ENCODE data around the gene SH2D3C. TPM values are rescaled to one million over a fixed set of nuclear protein-coding genes. Genes with fewer than 3 reads are reported as not detected.

The SH2D3C gene
- total RNA-seq, 2 donors from 2014 or later, result 39.3 to 39.5 TPM

DNA sequence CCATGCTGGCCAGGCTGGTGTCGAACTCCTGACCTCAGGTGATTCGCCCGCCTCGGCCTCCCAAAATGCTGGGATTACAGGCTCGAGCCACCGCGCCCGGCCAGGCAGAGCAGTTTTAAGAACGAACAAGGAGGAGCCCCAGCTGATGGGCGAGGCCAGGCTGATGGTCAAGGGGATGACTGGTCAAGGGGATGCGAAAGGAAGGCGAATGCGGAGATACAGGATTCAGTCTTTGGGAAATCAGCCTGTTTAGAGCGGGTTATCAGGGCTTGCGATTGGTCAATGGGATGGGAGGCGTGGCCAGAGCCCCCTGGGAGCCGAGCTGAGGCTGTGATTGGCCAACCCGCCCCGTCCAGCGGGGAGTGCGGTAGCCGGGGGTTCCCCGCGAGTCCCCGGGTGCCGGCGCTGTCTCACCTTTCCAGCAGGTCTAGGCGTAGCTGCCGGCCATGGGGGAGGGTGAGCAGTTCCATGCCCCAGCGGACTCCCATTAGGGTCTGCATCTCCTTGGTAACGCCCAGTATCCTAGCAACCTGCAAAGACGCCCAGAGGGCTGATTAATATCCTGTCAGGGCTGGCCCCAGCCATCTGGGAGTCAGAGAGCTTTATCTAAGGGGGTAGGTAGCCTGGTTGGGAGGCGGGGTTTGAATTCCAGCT, 35.9 kb downstream of the SH2D3C start:
- DNase-seq (ENCODE audit: low spot score in 2 of 2) (no peak), ATAC-seq (no peak)
- Mint-ChIP-seq H3K36me3 (peaks cover 4 to 5% of the 10 kb centered on the region in 2 donors), H3K9me3 (no peaks in the 10 kb centered on the region), H3K27ac (no peak overlapping the region)

DNA sequence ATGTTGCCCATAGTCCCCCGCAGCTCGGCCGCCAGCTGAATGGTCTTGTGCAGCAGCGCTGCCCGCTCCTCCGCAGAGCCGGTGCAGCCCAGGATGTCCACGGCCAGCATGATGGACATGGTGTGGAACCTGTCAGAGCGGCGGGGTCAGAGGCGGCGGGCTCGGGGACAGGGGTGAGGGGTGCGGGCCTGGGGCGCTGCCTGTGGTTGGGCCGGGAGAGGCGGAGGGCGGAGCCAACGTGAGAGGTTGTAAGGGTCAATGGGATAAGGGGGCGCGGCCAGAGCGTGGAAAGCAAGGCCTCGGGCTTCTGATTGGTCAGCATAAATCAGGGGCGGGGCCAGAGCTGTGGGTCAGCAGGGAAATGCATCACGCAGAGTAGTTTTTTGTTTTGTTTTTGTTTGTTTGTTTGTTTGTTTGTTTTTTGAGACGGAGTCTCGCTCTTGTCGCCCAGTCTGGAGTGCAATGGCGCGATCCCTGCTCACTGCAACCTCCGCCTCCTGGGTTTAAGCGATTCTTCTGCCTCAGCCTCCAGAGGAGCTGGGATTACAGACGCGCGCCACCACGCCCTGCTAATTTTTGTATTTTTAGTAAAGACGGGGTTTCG, 36.5 kb downstream of the SH2D3C start:
- H3K9me3 Mint-ChIP-seq, result no peaks in the 10 kb centered on the region
- no peak overlapping the region for H3K27ac Mint-ChIP-seq
- ATAC-seq (peak in 1 of 2 donors; percentile 15), DNase-seq (ENCODE audit: low spot score in 2 of 2) (no peak)
- peaks cover 2 to 5% of the 10 kb centered on the region in 2 donors for H3K36me3 Mint-ChIP-seq

DNA sequence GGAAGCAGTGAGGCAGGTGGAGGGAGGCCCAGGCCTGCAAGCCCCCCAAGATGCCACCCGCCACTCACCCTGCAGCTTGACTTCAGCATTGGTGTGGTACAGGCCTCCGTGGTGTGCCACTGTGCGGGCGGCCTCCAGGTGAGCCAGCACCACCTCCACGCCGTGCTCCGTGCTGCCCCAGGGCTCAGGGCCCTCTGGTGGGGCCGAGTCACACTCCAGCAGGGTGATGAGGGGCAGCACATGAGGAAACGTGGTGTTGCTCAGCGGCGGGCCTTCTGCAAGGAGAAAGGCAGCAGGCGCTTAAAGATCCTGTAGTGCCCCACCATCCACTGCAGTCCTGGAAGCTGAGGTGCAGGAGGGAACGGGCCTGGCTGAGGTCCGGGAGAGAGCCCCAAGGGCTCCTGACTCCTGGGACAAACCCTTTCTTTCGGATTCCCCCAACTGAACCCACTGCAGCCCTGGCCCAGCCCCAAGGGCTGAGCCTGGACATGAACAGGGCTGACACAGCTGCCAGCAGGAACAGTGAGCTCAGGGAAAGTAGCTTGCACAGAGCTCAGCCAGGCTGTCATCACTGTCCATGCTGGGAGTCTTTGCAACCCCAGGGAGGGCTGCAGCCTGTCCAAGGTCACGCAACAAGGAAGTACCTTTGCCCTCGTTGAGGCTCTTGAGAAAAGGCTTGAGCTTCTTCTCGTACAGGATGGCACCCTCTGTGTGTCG, 38.7 kb downstream of the SH2D3C start:
- Mint-ChIP-seq H3K9me3 (no peaks in the 10 kb centered on the region), H3K36me3 (peaks cover 0 to 5% of the 10 kb centered on the region in 2 donors), H3K27ac (peak overlapping the region in 1 of 2 donors; percentile 81)
- no peak for ATAC-seq
- no peak for DNase-seq (ENCODE audit: low spot score in 2 of 2)

DNA sequence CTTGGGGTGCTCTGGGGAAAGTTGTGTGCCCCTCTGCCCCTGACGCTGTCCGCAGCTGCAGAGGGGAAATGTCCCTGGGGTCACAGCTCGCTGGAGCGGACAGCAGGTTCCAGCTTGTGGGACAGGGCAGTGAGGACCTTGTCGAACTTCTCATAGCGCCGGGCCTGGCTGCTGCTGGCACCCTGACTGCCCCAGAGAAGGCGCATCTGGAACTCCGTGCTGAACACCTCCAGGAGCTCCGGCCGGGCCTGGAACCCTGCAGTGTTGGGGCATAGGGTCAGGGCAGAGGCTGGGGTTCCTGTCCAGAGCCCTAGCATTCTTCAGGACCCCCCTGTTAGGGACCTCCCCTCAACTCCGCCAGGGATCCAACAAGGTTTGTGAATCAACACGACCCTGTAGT, 39.8 kb downstream of the SH2D3C start:
- H3K27ac Mint-ChIP-seq, result peak overlapping the region in 1 of 2 donors; percentile 22
- H3K36me3 Mint-ChIP-seq, result peaks cover 0 to 5% of the 10 kb centered on the region in 2 donors
- DNase-seq (ENCODE audit: low spot score in 2 of 2), result no peak
- ATAC-seq, result no peak
- no peaks in the 10 kb centered on the region for H3K9me3 Mint-ChIP-seq

DNA sequence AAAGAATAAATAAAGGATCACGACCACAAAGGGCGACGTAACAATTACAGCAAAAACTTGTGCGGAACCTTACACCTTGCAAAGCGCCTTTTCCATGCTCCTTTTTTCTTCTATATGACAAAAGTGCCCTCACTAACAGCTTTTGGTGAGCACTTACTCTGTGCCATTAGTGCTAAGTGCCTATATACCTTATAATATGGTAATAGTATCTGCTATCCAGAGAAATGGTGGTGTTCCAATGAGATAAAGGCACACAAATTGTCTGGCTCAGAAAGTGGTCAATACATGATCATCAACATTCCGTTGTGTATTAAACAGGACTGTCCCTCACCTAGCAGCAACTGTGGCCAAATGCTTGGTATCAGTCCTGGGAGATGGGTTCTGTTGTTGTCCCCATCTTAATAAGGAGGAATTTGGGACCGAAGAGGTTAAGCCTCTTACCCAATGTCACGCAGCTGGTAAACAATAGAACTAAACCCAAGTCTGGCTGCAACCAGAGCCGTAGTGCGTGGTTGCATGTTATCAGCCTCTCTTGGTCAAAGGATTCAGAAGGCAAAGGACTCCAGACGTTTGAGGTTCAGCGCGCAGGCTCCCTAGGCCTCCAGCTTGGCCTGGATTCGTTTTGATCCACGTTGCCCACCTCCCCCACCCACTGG, 42.8 kb downstream of the SH2D3C start:
- ATAC-seq, result no peak
- Mint-ChIP-seq H3K36me3 (no peaks in the 10 kb centered on the region), H3K27ac (peak overlapping the region; percentile 86 to 95), H3K9me3 (no peaks in the 10 kb centered on the region)
- no peak for DNase-seq (ENCODE audit: low spot score in 2 of 2)

DNA sequence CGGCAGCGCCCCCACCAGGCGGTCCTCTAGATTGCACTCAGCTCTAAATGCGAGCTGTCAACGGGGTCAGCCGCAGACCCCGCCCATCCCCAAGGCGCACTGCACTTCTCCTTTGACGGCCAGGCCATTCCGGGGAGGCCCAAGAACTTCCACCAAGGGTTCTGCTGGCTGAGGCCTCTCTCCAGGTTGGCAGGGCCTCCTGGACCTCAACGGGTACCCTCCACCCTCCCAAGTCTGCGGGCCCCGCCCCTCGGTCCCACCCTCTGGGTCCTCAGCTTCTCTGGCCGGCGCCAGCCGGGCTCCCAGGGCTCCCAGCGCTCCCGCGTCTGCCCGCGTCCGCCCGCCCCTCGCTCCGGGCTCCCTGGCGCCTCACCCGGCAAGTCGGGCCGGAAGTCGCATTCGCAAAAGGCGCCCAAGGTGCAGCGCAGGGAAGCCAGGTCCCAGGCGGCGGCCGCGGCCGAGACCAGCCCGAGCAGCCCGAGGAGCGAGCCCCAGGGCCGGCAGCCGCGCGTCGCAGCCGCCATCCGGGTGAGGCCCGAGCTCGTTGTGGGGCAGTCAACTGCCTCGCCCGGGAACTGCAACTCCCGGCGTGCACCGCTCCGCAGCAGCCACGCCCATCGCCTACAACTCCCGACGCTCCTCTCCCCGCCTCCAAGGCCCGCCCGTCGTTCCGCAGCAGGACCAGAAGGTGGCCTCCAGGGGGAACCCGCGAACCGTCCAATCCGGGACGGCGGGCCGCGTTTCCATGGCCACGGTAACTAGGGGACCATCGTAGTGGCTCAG, 43.5 kb downstream of the SH2D3C start, which contains the start of gene TOR2A:
TOR2A (minus strand) TSS at position 548 of the 783 bp plus-strand sequence; CDS start at position 524, 24 bp downstream.
- peak; percentile 96 to 99 for DNase-seq (ENCODE audit: low spot score in 2 of 2)
- peak within 1 kb of the TSS; percentile 86 to 95 for H3K27ac Mint-ChIP-seq
- ATAC-seq, result peak; percentile 93 to 95
- H3K9me3 Mint-ChIP-seq, result no peaks in the 10 kb centered on the region
- H3K36me3 Mint-ChIP-seq, result no peaks in the 10 kb centered on the region

GRCh38 chr9:127734247-127734746, 44.2 kb downstream of the SH2D3C start:
- ATAC-seq (no peak), DNase-seq (ENCODE audit: low spot score in 2 of 2) (no peak)
- H3K27ac Mint-ChIP-seq, result peak overlapping the region; percentile 55 to 86
- no peaks in the 10 kb centered on the region for H3K9me3 Mint-ChIP-seq
- no peaks in the 10 kb centered on the region for H3K36me3 Mint-ChIP-seq

DNA sequence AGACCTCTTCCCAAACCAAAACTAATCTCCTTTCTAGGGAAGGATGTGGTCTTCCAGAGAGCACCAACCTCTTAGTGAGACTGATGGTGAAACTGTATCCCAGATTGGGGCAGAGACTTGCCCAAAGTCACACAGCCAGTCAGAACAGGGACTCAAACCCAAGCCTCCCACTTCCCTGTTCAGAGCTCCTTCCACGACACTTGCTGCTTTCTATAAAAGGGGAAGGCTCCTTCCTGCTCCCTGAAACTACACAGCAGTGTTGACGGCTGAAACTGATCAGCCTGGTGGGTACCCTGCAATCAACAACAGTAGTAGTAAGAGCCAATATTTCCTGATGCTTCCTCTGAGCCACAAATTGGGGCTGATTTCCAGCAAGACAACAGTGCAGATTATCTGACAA, 44.9 kb downstream of the SH2D3C start:
- Mint-ChIP-seq H3K9me3 (no peaks in the 10 kb centered on the region), H3K36me3 (no peaks in the 10 kb centered on the region), H3K27ac (peak overlapping the region; percentile 65 to 86)
- ATAC-seq (no peak), DNase-seq (ENCODE audit: low spot score in 2 of 2) (no peak)

GRCh38 chr9:127732444-127732843, 46.0 kb downstream of the SH2D3C start:
- Mint-ChIP-seq H3K27ac (no peak overlapping the region), H3K36me3 (no peaks in the 10 kb centered on the region), H3K9me3 (no peaks in the 10 kb centered on the region)
- no peak for DNase-seq (ENCODE audit: low spot score in 2 of 2)
- ATAC-seq, result no peak

DNA sequence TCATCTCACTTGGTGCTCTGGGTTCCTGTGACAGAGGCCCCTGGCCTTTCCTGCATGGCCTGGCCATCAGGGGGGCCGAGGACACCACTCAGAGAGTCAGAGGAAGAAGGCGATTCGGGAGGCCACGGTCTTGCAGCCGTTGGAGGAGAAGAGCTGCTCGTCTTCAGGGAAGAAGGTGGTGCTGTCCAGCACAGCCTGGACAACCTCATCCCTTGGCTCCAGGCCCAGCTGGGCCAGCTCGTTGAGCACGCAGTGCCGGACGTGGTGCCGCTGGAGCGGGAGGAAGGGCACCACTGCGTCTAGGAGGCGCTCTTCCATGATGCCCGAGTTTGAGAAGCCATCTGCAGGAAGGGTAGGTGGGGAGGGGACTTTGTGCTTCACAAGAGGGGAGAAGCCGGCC, 46.5 kb downstream of the SH2D3C start:
- ATAC-seq (no peak), DNase-seq (ENCODE audit: low spot score in 2 of 2) (no peak)
- H3K9me3 Mint-ChIP-seq, result no peaks in the 10 kb centered on the region
- H3K27ac Mint-ChIP-seq, result peak overlapping the region in 1 of 2 donors; percentile 30
- H3K36me3 Mint-ChIP-seq, result no peaks in the 10 kb centered on the region

GRCh38 chr9:127730799-127731410, 47.6 kb downstream of the SH2D3C start:
- no peaks in the 10 kb centered on the region for H3K36me3 Mint-ChIP-seq
- H3K27ac Mint-ChIP-seq, result peak overlapping the region in 1 of 2 donors; percentile 82
- no peak for DNase-seq (ENCODE audit: low spot score in 2 of 2)
- ATAC-seq, result no peak
- H3K9me3 Mint-ChIP-seq, result no peaks in the 10 kb centered on the region

DNA sequence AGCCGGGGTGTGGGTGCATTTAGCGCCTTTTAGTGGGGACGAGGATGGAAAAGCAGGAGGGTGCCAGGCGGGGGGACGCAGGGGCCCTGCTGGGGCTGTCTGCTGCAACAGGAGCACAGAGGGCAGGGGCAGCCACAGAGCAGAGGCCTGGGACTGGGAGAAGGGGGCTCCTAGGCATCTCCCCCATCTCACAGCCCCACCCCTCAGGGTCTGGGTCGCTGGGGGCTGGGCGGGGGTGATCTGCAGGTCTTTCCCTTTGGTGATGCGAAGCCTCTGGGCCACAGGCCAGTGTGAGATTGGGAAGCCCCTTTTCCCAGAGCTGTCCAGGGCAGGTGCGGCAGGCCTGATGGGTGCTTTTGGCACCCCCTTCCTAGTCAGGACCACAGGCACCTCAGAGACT, 48.2 kb downstream of the SH2D3C start:
- ATAC-seq, result no peak
- Mint-ChIP-seq H3K27ac (peak overlapping the region in 1 of 2 donors; percentile 82), H3K9me3 (no peaks in the 10 kb centered on the region), H3K36me3 (no peaks in the 10 kb centered on the region)
- DNase-seq (ENCODE audit: low spot score in 2 of 2), result no peak

DNA sequence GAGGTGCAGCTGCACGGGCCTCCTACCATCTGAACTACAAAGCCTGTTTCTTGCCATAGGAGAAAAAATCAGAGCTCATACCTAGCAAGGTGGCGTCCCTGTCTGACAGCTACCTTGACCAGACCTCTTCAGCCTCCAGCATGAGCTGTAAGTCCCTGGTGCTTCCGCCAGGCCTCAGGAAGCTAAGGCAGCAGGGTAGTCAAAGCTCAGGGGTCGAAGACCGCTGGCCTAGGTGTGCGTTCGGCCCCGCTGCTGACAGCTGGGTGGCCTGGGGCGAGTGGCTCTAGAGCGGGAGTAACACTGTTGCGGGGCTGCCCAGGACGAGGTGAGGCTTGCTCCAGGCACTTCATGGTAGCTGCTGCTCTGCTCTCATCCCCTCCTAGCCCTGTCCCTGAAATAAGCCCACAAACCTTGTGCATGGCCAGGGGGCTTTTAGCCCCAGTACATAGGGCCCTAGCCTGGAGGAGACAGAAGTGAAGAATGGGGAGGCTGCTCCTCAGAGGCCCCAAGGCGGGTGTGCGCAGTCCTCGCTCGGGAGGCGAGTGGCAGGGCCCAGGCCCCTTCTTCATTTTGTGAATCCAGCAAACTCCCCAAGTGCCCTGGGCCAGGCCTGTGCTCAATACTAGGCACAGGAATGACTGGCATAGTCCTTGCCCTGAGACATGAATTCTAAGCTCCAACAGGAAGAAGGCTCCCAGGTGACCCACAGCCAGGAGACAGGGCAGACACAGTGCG, 48.8 kb downstream of the SH2D3C start:
- DNase-seq (ENCODE audit: low spot score in 2 of 2), result no peak
- Mint-ChIP-seq H3K9me3 (no peaks in the 10 kb centered on the region), H3K36me3 (no peaks in the 10 kb centered on the region), H3K27ac (no peak overlapping the region)
- no peak for ATAC-seq

DNA sequence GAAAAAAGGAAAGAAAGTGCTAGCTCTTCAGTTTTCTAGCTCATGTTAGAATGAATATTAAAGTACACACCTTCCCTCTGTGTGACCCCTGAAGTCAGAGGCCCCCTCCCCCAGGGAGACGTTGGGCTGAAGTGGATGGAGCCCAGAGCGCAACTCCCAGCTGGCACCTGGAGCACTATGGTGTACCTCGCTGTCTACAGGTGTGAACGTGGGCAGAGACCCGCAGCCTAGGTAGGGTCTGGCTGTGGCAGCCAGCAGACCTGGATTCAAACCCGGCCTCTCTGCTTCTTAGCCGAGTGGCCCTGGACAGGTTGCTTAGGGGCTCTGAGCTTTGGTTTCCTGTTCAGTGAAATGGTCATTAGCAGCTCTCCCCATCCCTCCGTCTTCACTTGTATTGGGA, 49.7 kb downstream of the SH2D3C start:
- no peak for DNase-seq (ENCODE audit: low spot score in 2 of 2)
- Mint-ChIP-seq H3K36me3 (no peaks in the 10 kb centered on the region), H3K9me3 (no peaks in the 10 kb centered on the region), H3K27ac (no peak overlapping the region)
- ATAC-seq, result no peak

- H3K9me3 Mint-ChIP-seq, result no peaks in the 10 kb centered on the region
- H3K36me3 Mint-ChIP-seq, result no peaks in the 10 kb centered on the region
- ATAC-seq, result no peak
- no peak for DNase-seq (ENCODE audit: low spot score in 2 of 2)
- H3K27ac Mint-ChIP-seq, result no peak overlapping the region
Observed at GRCh38 chr9:127726871-127727270, 51.6 kb downstream of the SH2D3C start.

Measured in activated naive CD4-positive, alpha-beta T cell treated with anti-CD3 and anti-CD28 coated beads, Interleukin-2, amount 50 U/mL, for 72 hours (primary cell).